Activated CD8-positive, alpha-beta memory T cell treated with anti-CD3 and anti-CD28 coated beads, Interleukin-2, amount 10 ng/mL, durations not matched to agents 7 days and 5 days (primary cell): Measurements from ENCODE around the gene ATOH1. TPM values are rescaled to one million over a fixed set of nuclear protein-coding genes. Genes with fewer than 3 reads are reported as not detected.
A peak's percentile ranks its signal among the peaks of the same experiment; 100 is the strongest.

ENCODE experiments used
- ATAC-seq: fragments of 150-1000 bp; cut with Tn5 transposase; one replicate; pipeline ENCODE4 v1.10.0; 2021; ENCODE audit warnings: moderate library complexity
- CTCF ChIA-PET: fragments of 350-600 bp; sonication (Branson Sonifier 250); formaldehyde crosslinking; loops from one replicate; lab custom pipeline; 2021; ENCODE audit warnings: antibody characterized with exemption; lab: Charles Lee
- DNase-seq: peaks from one replicate; pipeline ENCODE4 v3.0.0-alpha.2; 2020
- H3K27ac Mint-ChIP-seq: one replicate; pipeline ENCODE4 v1.8.0; 2021; ENCODE audit warnings: mild to moderate bottlenecking, mixed read lengths
- H3K27me3 Mint-ChIP-seq: one replicate; pipeline ENCODE4 v1.8.0; 2021; ENCODE audit warnings: mixed read lengths
- H3K36me3 Mint-ChIP-seq: one replicate; pipeline ENCODE4 v1.8.0; 2021; ENCODE audit warnings: mild to moderate bottlenecking, mixed read lengths
- H3K4me1 Mint-ChIP-seq: one replicate; pipeline ENCODE4 v1.8.0; 2021; ENCODE audit warnings: mixed read lengths
- H3K4me3 Mint-ChIP-seq: one replicate; pipeline ENCODE4 v1.8.0; 2021; ENCODE audit warnings: mild to moderate bottlenecking, moderate library complexity, mixed read lengths
- H3K9me3 Mint-ChIP-seq: one replicate; pipeline ENCODE4 v1.8.0; 2022; ENCODE audit warnings: low read depth, mixed read lengths
- total RNA-seq, 2 experiments: library from RNA; stranded (reverse); gene quantifications; one replicate each; pipeline ENCODE4 v1.2.3, GENCODE V29; 2021

ATOH1 gene, protein sequence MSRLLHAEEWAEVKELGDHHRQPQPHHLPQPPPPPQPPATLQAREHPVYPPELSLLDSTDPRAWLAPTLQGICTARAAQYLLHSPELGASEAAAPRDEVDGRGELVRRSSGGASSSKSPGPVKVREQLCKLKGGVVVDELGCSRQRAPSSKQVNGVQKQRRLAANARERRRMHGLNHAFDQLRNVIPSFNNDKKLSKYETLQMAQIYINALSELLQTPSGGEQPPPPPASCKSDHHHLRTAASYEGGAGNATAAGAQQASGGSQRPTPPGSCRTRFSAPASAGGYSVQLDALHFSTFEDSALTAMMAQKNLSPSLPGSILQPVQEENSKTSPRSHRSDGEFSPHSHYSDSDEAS
- not detected for total RNA-seq

- ATAC-seq (no peak), DNase-seq (no peak)
- peaks cover 73% of the 10 kb centered on the region for H3K27me3 Mint-ChIP-seq
- peaks cover 9% of the 10 kb centered on the region for H3K36me3 Mint-ChIP-seq
- H3K4me1 Mint-ChIP-seq: peaks cover 6% of the 10 kb centered on the region
- H3K4me3 Mint-ChIP-seq: no peak within 1 kb of the TSS
- no peaks in the 10 kb centered on the region for H3K9me3 Mint-ChIP-seq
- CTCF ChIA-PET: no interaction called here
- H3K27ac Mint-ChIP-seq: peak within 1 kb of the TSS; percentile 43
Measured at GRCh38 chr4:93828332-93828994, at the start of gene ATOH1. Gene ATOH1 (plus strand): TSS chr4:93828753. CDS start chr4:93828927, 174 bp downstream.

- CTCF ChIA-PET: no interaction called here
- H3K27ac Mint-ChIP-seq: no peak overlapping the region
- H3K36me3 Mint-ChIP-seq: no peaks in the 10 kb centered on the region
- DNase-seq (no peak), ATAC-seq (no peak)
- no peaks in the 10 kb centered on the region for H3K9me3 Mint-ChIP-seq
- H3K4me1 Mint-ChIP-seq: no peaks in the 10 kb centered on the region
- H3K27me3 Mint-ChIP-seq: no peaks in the 10 kb centered on the region
- H3K4me3 Mint-ChIP-seq: no peak overlapping the region
Measured at GRCh38 chr4:93779228-93779627, 49.3 kb upstream of the ATOH1 start.

- ATAC-seq: no peak
- CTCF ChIA-PET: no interaction called here
- no peaks in the 10 kb centered on the region for H3K4me1 Mint-ChIP-seq
- no peaks in the 10 kb centered on the region for H3K36me3 Mint-ChIP-seq
- no peak overlapping the region for H3K4me3 Mint-ChIP-seq
- H3K27me3 Mint-ChIP-seq: no peaks in the 10 kb centered on the region
- DNase-seq: no peak
- H3K9me3 Mint-ChIP-seq: no peaks in the 10 kb centered on the region
- no peak overlapping the region for H3K27ac Mint-ChIP-seq
Measured at GRCh38 chr4:93780080-93780479, 48.5 kb upstream of the ATOH1 start.

GRCh38 chr4:93781198-93781597 is 47.4 kb upstream of the ATOH1 start:
- H3K4me3 Mint-ChIP-seq: no peak overlapping the region
- no peaks in the 10 kb centered on the region for H3K36me3 Mint-ChIP-seq
- ATAC-seq (no peak), DNase-seq (no peak)
- H3K4me1 Mint-ChIP-seq: no peaks in the 10 kb centered on the region
- no peaks in the 10 kb centered on the region for H3K9me3 Mint-ChIP-seq
- H3K27ac Mint-ChIP-seq: no peak overlapping the region
- CTCF ChIA-PET: no interaction called here
- H3K27me3 Mint-ChIP-seq: no peaks in the 10 kb centered on the region

- H3K4me3 Mint-ChIP-seq: no peak overlapping the region
Measured at GRCh38 chr4:93786149-93786548, 42.4 kb upstream of the ATOH1 start.

GRCh38 chr4:93788712-93789111 is 39.8 kb upstream of the ATOH1 start:
- no peaks in the 10 kb centered on the region for H3K4me1 Mint-ChIP-seq
- H3K27ac Mint-ChIP-seq: no peak overlapping the region
- no peak overlapping the region for H3K4me3 Mint-ChIP-seq
- DNase-seq: no peak
- H3K36me3 Mint-ChIP-seq: no peaks in the 10 kb centered on the region
- H3K9me3 Mint-ChIP-seq: no peaks in the 10 kb centered on the region
- H3K27me3 Mint-ChIP-seq: peaks cover 5% of the 10 kb centered on the region
- CTCF ChIA-PET: no interaction called here
- no peak for ATAC-seq

More at GRCh38 chr4:93786149-93786548, 42.4 kb upstream of the ATOH1 start:
- H3K9me3 Mint-ChIP-seq: no peaks in the 10 kb centered on the region
- no peak overlapping the region for H3K27ac Mint-ChIP-seq
- no peak for DNase-seq
- ATAC-seq: no peak
- no peaks in the 10 kb centered on the region for H3K27me3 Mint-ChIP-seq
- H3K4me1 Mint-ChIP-seq: no peaks in the 10 kb centered on the region
- no peaks in the 10 kb centered on the region for H3K36me3 Mint-ChIP-seq
- CTCF ChIA-PET: no interaction called here

GRCh38 chr4:93791570-93792195 is 36.9 kb upstream of the ATOH1 start:
- Mint-ChIP-seq H3K27me3 (peaks cover 5% of the 10 kb centered on the region), H3K4me3 (no peak overlapping the region), H3K4me1 (no peaks in the 10 kb centered on the region), H3K36me3 (no peaks in the 10 kb centered on the region), H3K27ac (no peak overlapping the region), H3K9me3 (no peaks in the 10 kb centered on the region)
- DNase-seq (peak; percentile 50), ATAC-seq (no peak)
- CTCF ChIA-PET: no interaction called here

- Mint-ChIP-seq H3K4me3 (no peak overlapping the region), H3K36me3 (no peaks in the 10 kb centered on the region), H3K27me3 (no peaks in the 10 kb centered on the region), H3K27ac (no peak overlapping the region), H3K9me3 (no peaks in the 10 kb centered on the region), H3K4me1 (no peaks in the 10 kb centered on the region)
- no peak for DNase-seq
- CTCF ChIA-PET: no interaction called here
- ATAC-seq: no peak
Measured at GRCh38 chr4:93802045-93802444, 26.5 kb upstream of the ATOH1 start.

GRCh38 chr4:93809773-93810172 is 18.8 kb upstream of the ATOH1 start:
- Mint-ChIP-seq H3K27me3 (no peaks in the 10 kb centered on the region), H3K9me3 (no peaks in the 10 kb centered on the region), H3K27ac (no peak overlapping the region), H3K36me3 (no peaks in the 10 kb centered on the region), H3K4me1 (no peaks in the 10 kb centered on the region), H3K4me3 (no peak overlapping the region)
- CTCF ChIA-PET: no interaction called here
- no peak for ATAC-seq
- DNase-seq: no peak

- DNase-seq (no peak), ATAC-seq (no peak)
- no peak overlapping the region for H3K4me3 Mint-ChIP-seq
- no peak overlapping the region for H3K27ac Mint-ChIP-seq
- no peaks in the 10 kb centered on the region for H3K4me1 Mint-ChIP-seq
- CTCF ChIA-PET: no interaction called here
- H3K27me3 Mint-ChIP-seq: no peaks in the 10 kb centered on the region
- no peaks in the 10 kb centered on the region for H3K36me3 Mint-ChIP-seq
- no peaks in the 10 kb centered on the region for H3K9me3 Mint-ChIP-seq
Measured at GRCh38 chr4:93810340-93810992, 18.1 kb upstream of the ATOH1 start.

DNA sequence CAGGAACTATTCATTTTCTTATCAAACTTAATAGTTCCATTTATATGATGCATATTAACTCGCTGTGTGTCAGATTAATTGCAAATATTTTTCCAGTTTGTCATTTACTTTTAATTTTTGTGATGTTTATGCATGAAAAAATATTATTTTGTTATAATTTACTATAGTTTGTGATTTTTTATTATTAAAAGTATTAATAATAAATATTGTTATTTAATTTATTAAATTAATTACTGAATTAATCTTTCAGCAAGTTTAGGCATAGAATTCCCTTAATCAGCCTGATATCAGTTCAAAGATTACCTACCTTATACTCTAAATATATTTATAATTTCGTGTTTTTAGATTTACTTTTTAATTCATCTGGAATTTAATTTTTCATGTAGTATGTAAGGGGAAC is 15.5 kb upstream of the ATOH1 start:
- no peak for DNase-seq
- CTCF ChIA-PET: no interaction called here
- no peaks in the 10 kb centered on the region for H3K36me3 Mint-ChIP-seq
- H3K27ac Mint-ChIP-seq: no peak overlapping the region
- ATAC-seq: no peak
- H3K9me3 Mint-ChIP-seq: no peaks in the 10 kb centered on the region
- H3K4me3 Mint-ChIP-seq: no peak overlapping the region
- H3K27me3 Mint-ChIP-seq: no peaks in the 10 kb centered on the region
- H3K4me1 Mint-ChIP-seq: no peaks in the 10 kb centered on the region

GRCh38 chr4:93814141-93814540 is 14.4 kb upstream of the ATOH1 start:
- Mint-ChIP-seq H3K27ac (no peak overlapping the region), H3K36me3 (no peaks in the 10 kb centered on the region), H3K4me1 (no peaks in the 10 kb centered on the region), H3K27me3 (no peaks in the 10 kb centered on the region), H3K9me3 (no peaks in the 10 kb centered on the region), H3K4me3 (no peak overlapping the region)
- ATAC-seq (no peak), DNase-seq (no peak)
- CTCF ChIA-PET: no interaction called here

DNA sequence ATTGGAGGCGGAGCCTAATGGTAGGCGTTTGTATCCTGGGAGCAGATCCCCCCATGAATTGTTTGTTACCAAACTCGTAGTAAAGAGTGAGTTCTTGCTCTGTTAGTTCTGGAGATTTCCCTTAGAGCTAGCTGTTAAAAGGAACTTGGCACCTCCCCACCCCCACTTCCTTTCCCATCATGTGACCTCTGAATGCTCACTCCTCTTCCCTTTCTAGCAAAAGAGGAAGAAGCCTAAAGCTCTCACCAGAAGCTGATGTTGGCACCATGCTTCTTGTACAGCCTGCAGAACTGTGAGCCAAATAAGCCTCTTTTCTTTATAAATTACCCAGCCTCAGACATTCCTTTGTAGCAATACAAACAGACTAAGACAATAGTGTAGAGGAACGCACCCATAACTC is 13.8 kb upstream of the ATOH1 start:
- Mint-ChIP-seq H3K36me3 (no peaks in the 10 kb centered on the region), H3K4me3 (no peak overlapping the region), H3K4me1 (no peaks in the 10 kb centered on the region), H3K27ac (no peak overlapping the region), H3K9me3 (no peaks in the 10 kb centered on the region), H3K27me3 (no peaks in the 10 kb centered on the region)
- CTCF ChIA-PET: no interaction called here
- ATAC-seq (no peak), DNase-seq (no peak)
